Natural killer cell treated with Interleukin-12 subunit alpha and Interleukin-12 subunit beta and Interleukin-15 and Interleukin-18, amount 100 ng/mL, for 72 hours (primary cell): Measurements from ENCODE around the gene CHTF18. TPM values are rescaled to one million over a fixed set of nuclear protein-coding genes. Genes with fewer than 3 reads are reported as not detected.

Experiments
- ATAC-seq, 2 donors: fragments of 150-1000 bp; cut with Tn5 transposase in 1 of 2; sonication (Bioruptor Pico), chemical (Tn5 transposase) in 1 of 2; 2 replicates each; pipeline ENCODE4 v1.10.0; 2021
- DNase-seq: peaks from one replicate; pipeline ENCODE4 v3.0.0; 2022; ENCODE audit warnings: low spot score
- H3K27ac Mint-ChIP-seq, 2 donors: 1 replicate in 1 of 2; 2 replicates in 1 of 2; pipeline ENCODE4 v1.8.0; 2022; ENCODE audit warnings: mixed read lengths in 2 of 2, mild to moderate bottlenecking in 1 of 2, moderate library complexity in 1 of 2
- H3K27me3 Mint-ChIP-seq, 2 donors: 1 replicate in 1 of 2; 2 replicates in 1 of 2; pipeline ENCODE4 v1.8.0; 2022; ENCODE audit warnings: mixed read lengths in 2 of 2
- H3K36me3 Mint-ChIP-seq: one replicate; pipeline ENCODE4 v1.8.0; 2022; ENCODE audit warnings: mixed read lengths
- H3K4me1 Mint-ChIP-seq, 2 donors: 1 replicate in 1 of 2; 2 replicates in 1 of 2; pipeline ENCODE4 v1.8.0; 2022; ENCODE audit warnings: low read depth in 2 of 2, mixed read lengths in 2 of 2, mild to moderate bottlenecking in 1 of 2
- H3K4me3 Mint-ChIP-seq: one replicate; pipeline ENCODE4 v1.8.0; 2022; ENCODE audit warnings: mixed read lengths
- H3K9me3 Mint-ChIP-seq: 2 replicates; pipeline ENCODE4 v1.8.0; 2022; ENCODE audit warnings: mixed read lengths
- total RNA-seq, 2 donors: library from RNA; stranded (reverse); gene quantifications; one replicate each; pipeline ENCODE4 v1.2.3, GENCODE V29; 2022

The CHTF18 gene
- total RNA-seq, 2 donors from 2014 or later, result 70.7 to 210 TPM

DNA sequence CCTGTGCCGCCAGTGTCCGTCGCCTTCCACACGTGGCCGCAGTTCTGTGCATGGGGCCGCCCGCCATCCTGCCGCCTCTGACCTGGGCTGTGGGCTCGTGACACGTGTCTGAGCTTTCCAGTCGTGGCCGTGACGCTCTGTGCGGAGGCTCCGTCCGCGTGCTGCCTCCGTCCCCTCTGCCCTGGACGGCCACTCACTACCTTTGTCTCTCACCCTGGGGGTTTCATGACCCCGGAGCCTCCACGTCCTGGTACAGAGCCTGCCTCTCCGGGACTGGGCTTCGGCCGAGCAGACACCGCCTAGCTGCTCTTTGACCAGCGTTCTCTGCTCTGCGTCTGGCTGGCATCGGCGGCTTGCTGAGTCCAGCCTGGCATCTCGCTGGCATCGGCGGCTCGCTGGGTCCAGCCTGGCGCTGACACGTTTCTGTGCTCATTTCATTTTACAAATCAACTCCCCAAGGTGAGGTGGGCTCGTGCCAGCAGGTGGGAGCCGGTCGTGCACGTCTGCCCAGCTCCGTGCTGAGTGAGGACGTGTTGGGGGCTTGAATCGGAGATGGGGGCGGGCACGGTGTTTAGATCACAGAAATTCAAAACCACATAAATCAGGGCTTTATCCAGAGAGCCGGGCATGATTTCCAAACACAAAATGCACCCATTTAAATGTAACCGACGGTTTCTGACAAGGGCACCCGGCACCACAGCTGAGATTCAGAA lies 56.4 kb downstream of the CHTF18 start:
- Mint-ChIP-seq H3K27me3 (no peaks in the 10 kb centered on the region), H3K36me3 (no peaks in the 10 kb centered on the region), H3K4me1 (no peaks in the 10 kb centered on the region), H3K27ac (no peak overlapping the region), H3K4me3 (no peak overlapping the region), H3K9me3 (no peaks in the 10 kb centered on the region)
- DNase-seq (no peak), ATAC-seq (peak in 1 of 2 donors; percentile 24)

DNA sequence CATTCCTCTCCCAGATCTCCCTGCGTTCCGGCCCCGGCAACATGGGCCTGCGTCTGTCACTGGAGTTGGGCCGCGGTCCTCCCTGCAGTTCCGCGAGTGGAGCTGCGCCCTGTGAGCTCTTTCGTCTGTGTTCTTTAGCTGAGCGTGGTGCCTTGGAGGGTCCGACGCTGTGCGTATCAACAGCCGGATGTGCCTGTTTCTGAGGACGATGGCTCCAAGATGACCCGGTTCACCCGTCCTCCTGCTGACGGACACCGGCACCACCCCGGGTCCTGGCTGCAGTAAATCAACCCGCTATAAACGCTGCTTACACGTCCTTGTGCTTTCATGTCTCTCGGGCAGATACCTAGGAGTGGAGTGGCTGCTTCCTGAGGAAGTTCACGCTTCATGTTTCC lies 56.9 kb downstream of the CHTF18 start:
- DNase-seq (no peak), ATAC-seq (no peak)
- no peak overlapping the region for H3K4me3 Mint-ChIP-seq
- peaks cover 0 to under 1% of the 10 kb centered on the region in 2 donors for H3K4me1 Mint-ChIP-seq
- H3K27me3 Mint-ChIP-seq, result no peaks in the 10 kb centered on the region
- peaks cover 5% of the 10 kb centered on the region for H3K36me3 Mint-ChIP-seq
- peaks cover under 1% of the 10 kb centered on the region for H3K9me3 Mint-ChIP-seq
- H3K27ac Mint-ChIP-seq, result no peak overlapping the region

DNA sequence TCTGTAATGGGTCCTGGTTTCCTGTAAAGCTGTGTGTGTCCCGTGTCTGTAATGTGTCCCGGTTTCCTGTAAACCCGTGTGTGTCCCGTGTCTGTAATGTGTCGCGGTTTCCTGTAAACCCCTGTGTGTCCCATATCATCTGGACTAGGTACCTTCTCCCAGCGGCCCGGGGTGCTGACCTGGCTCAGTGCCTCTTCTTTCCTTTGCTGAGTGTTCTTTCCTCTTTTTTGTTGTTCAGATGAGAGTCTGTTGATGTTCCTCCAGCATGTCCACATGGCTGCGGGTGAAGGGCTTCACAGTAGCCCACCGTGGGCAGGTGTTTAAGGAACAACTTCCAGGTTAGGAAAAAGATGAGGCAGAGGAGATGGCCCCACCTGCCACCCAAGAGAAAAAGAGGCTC lies 58.7 kb downstream of the CHTF18 start:
- ATAC-seq (no peak), DNase-seq (no peak)
- no peak overlapping the region for H3K4me3 Mint-ChIP-seq
- H3K36me3 Mint-ChIP-seq, result peaks cover 9% of the 10 kb centered on the region
- H3K4me1 Mint-ChIP-seq, result peaks cover 0 to 6% of the 10 kb centered on the region in 2 donors
- peaks cover 4% of the 10 kb centered on the region for H3K9me3 Mint-ChIP-seq
- H3K27ac Mint-ChIP-seq, result no peak overlapping the region
- no peaks in the 10 kb centered on the region for H3K27me3 Mint-ChIP-seq

Other genes starting within 250 kb of the CHTF18 start
- gene PRR35, start 228.2 kb upstream of the CHTF18 start, total RNA-seq, result under 1 TPM; 0.12 to 0.64 TPM
- under 1 TPM; 0.33 to 0.48 TPM for gene NHLRC4, start 221.6 kb upstream of the CHTF18 start, total RNA-seq
- gene PIGQ, start 218.7 kb upstream of the CHTF18 start, total RNA-seq, result 10 to 100 TPM; 27.6 to 60.9 TPM
- gene RAB40C, start 198.6 kb upstream of the CHTF18 start, total RNA-seq, result 10 to 100 TPM; 16.7 to 18.7 TPM
- 1 to 10 TPM in 1 of 2 donors, under 1 TPM in 1; 0.75 to 1.1 TPM for gene WFIKKN1, start 157.6 kb upstream of the CHTF18 start, total RNA-seq
- gene METTL26, start 152.3 kb upstream of the CHTF18 start, total RNA-seq, result 100 to 1,000 TPM in 1 of 2 donors, 10 to 100 TPM in 1; 93.7 to 115 TPM
- 10 to 100 TPM; 29.5 to 57.7 TPM for gene MCRIP2, start 146.8 kb upstream of the CHTF18 start, total RNA-seq
- gene WDR90, start 139.3 kb upstream of the CHTF18 start, total RNA-seq, result 100 to 1,000 TPM in 1 of 2 donors, 10 to 100 TPM in 1; 49.7 to 130 TPM
- 100 to 1,000 TPM; 171 to 259 TPM for gene RHOT2, start 120.5 kb upstream of the CHTF18 start, total RNA-seq
- gene RHBDL1, start 112.9 kb upstream of the CHTF18 start, total RNA-seq, result 1 to 10 TPM; 1.0 to 1.5 TPM
- gene STUB1, start 108.2 kb upstream of the CHTF18 start, total RNA-seq, result 100 to 1,000 TPM in 1 of 2 donors, 10 to 100 TPM in 1; 95.0 to 172 TPM
- gene JMJD8, start 104.3 kb upstream of the CHTF18 start, total RNA-seq, result 10 to 100 TPM; 31.2 to 53.4 TPM
- 10 to 100 TPM; 15.7 to 25.0 TPM for gene WDR24, start 98.2 kb upstream of the CHTF18 start, total RNA-seq
- under 1 TPM in 1 of 2 donors, not detected in 1; 0.26 TPM for gene FBXL16, start 82.8 kb upstream of the CHTF18 start, total RNA-seq
- gene METRN, start 73.5 kb upstream of the CHTF18 start, total RNA-seq, result 10 to 100 TPM; 21.0 to 34.9 TPM
- gene ANTKMT, start 67.5 kb upstream of the CHTF18 start, total RNA-seq, result 10 to 100 TPM; 29.1 to 37.9 TPM
- 1 to 10 TPM; 3.1 to 6.4 TPM for gene CCDC78, start 62.2 kb upstream of the CHTF18 start, total RNA-seq
- 10 to 100 TPM in 1 of 2 donors, 1 to 10 TPM in 1; 5.4 to 15.3 TPM for gene HAGHL, start 61.5 kb upstream of the CHTF18 start, total RNA-seq
- gene CIAO3, start 47.6 kb upstream of the CHTF18 start, total RNA-seq, result 10 to 100 TPM; 26.9 to 54.0 TPM
- not detected for gene MSLN, start 27.9 kb upstream of the CHTF18 start, total RNA-seq
- 10 to 100 TPM; 38.2 to 79.3 TPM for gene RPUSD1, start 239 bp upstream of the CHTF18 start, total RNA-seq
- not detected for gene GNG13, start 12.1 kb downstream of the CHTF18 start, total RNA-seq
- gene LMF1, start 182.4 kb downstream of the CHTF18 start, total RNA-seq, result 10 to 100 TPM; 17.1 to 21.0 TPM
- under 1 TPM in 1 of 2 donors, not detected in 1; 0.20 TPM for gene SOX8, start 193.2 kb downstream of the CHTF18 start, total RNA-seq